Nephron (organoid): ENCODE results near the gene CPSF3.

ENCODE experiments used
- H3K27ac Mint-ChIP-seq, 3 experiments: 2 replicates each; pipeline ENCODE4 v1.8.0; 2020; ENCODE audit warnings: mixed read lengths in 3 of 3, mild to moderate bottlenecking in 2 of 3, moderate library complexity in 1 of 3
- H3K27me3 Mint-ChIP-seq: 2 replicates; pipeline ENCODE4 v1.8.0; 2021; ENCODE audit warnings: low read depth, mild to moderate bottlenecking, moderate library complexity, mixed read lengths
- H3K36me3 Mint-ChIP-seq: 2 replicates; pipeline ENCODE4 v1.8.0; 2020; ENCODE audit warnings: low read depth, mixed read lengths
- H3K4me1 Mint-ChIP-seq: 2 replicates; pipeline ENCODE4 v1.8.0; 2020; ENCODE audit warnings: mixed read lengths
- H3K4me3 Mint-ChIP-seq, 3 experiments: 2 replicates each; pipeline ENCODE4 v1.8.0; 2020; ENCODE audit warnings: mild to moderate bottlenecking in 3 of 3, mixed read lengths in 3 of 3, moderate library complexity in 2 of 3
- H3K9me3 Mint-ChIP-seq: 2 replicates; pipeline ENCODE4 v1.8.0; 2020; ENCODE audit warnings: mixed read lengths
- CTCF ChIP-seq, 3 experiments: fragments of 200-600 bp; sonication (generic); IDR thresholded peaks; one replicate each; pipeline ENCODE4 v1.5.0; 2021; ENCODE audit warnings: antibody characterized with exemption in 3 of 3; ENCODE audit not compliant: unreplicated experiment in 3 of 3

Gene CPSF3

GRCh38 chr2:9441556-9441955 is 18.1 kb downstream of the CPSF3 start:
- Mint-ChIP-seq H3K4me1 (peaks cover 8% of the 10 kb centered on the region), H3K27me3 (no peaks in the 10 kb centered on the region), H3K36me3 (peaks cover 63% of the 10 kb centered on the region), H3K4me3 (no peak overlapping the region), H3K9me3 (no peaks in the 10 kb centered on the region), H3K27ac (peak overlapping the region in 2 of 3 experiments; percentile 79 to 88)
- no peak for TF ChIP-seq CTCF (IDR thresholded peaks at IDR 0.05; ENCODE audit: unreplicated experiment in 3 of 3)

- H3K4me1 Mint-ChIP-seq, result peaks cover 8% of the 10 kb centered on the region
- H3K9me3 Mint-ChIP-seq, result no peaks in the 10 kb centered on the region
Observed at GRCh38 chr2:9443526-9443925, 20.1 kb downstream of the CPSF3 start.

GRCh38 chr2:9445089-9445488 is 21.6 kb downstream of the CPSF3 start:
- Mint-ChIP-seq H3K4me1 (peaks cover 8% of the 10 kb centered on the region), H3K27ac (peak overlapping the region in 1 of 3 experiments; percentile 29), H3K4me3 (no peak overlapping the region), H3K27me3 (no peaks in the 10 kb centered on the region), H3K36me3 (peaks cover 55% of the 10 kb centered on the region), H3K9me3 (no peaks in the 10 kb centered on the region)
- TF ChIP-seq CTCF (IDR thresholded peaks at IDR 0.05; ENCODE audit: unreplicated experiment in 3 of 3), result no peak

More at GRCh38 chr2:9443526-9443925, 20.1 kb downstream of the CPSF3 start:
- TF ChIP-seq CTCF (IDR thresholded peaks at IDR 0.05; ENCODE audit: unreplicated experiment in 3 of 3), result no peak
- Mint-ChIP-seq H3K4me3 (no peak overlapping the region), H3K36me3 (peaks cover 59% of the 10 kb centered on the region), H3K27ac (no peak overlapping the region), H3K27me3 (no peaks in the 10 kb centered on the region)

- no peak for TF ChIP-seq CTCF (IDR thresholded peaks at IDR 0.05; ENCODE audit: unreplicated experiment in 3 of 3)
- Mint-ChIP-seq H3K27me3 (no peaks in the 10 kb centered on the region), H3K4me3 (no peak overlapping the region), H3K27ac (no peak overlapping the region), H3K36me3 (peaks cover 49% of the 10 kb centered on the region), H3K4me1 (no peaks in the 10 kb centered on the region), H3K9me3 (no peaks in the 10 kb centered on the region)
Observed at GRCh38 chr2:9451231-9451630, 27.8 kb downstream of the CPSF3 start.

- Mint-ChIP-seq H3K9me3 (no peaks in the 10 kb centered on the region), H3K27ac (no peak overlapping the region), H3K36me3 (peaks cover 50% of the 10 kb centered on the region), H3K27me3 (no peaks in the 10 kb centered on the region), H3K4me3 (no peak overlapping the region), H3K4me1 (no peaks in the 10 kb centered on the region)
- no peak for TF ChIP-seq CTCF (IDR thresholded peaks at IDR 0.05; ENCODE audit: unreplicated experiment in 3 of 3)
Observed at GRCh38 chr2:9460441-9461017, 37.1 kb downstream of the CPSF3 start.

GRCh38 chr2:9461079-9461478 is 37.6 kb downstream of the CPSF3 start:
- Mint-ChIP-seq H3K9me3 (no peaks in the 10 kb centered on the region), H3K4me1 (no peaks in the 10 kb centered on the region), H3K27ac (no peak overlapping the region), H3K4me3 (no peak overlapping the region), H3K27me3 (no peaks in the 10 kb centered on the region), H3K36me3 (peaks cover 53% of the 10 kb centered on the region)
- no peak for TF ChIP-seq CTCF (IDR thresholded peaks at IDR 0.05; ENCODE audit: unreplicated experiment in 3 of 3)
